GM10847 (cell line): ENCODE measurements around the gene DMAC1.

Experiments
- POLR2A ChIP-seq: IDR thresholded peaks from 2 replicates; pipeline ENCODE4 v1.6.1; 2011; ENCODE audit not compliant: insufficient read length; ENCODE audit errors: extremely low read depth

Gene DMAC1

GRCh38 chr9:7791394-7791793 is 8.2 kb downstream of the DMAC1 start:
- TF ChIP-seq POLR2A, result no peak

DNA sequence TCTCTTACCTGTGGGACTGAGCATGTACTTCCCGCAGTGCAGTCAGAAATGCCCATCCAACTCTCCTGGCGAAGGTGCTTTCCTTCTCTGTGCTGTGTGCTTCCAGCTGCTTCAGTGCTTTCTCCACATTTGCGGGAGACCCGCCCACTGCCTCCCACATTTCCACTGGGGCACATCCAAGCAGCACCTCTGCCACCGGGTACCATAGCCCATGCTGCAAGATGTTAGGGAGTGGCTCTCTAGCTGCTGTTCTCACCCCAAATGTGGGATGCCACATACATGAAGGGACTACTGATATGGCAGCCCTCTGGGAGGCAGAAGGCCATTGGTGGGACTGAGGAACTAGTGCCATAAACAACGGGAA is 8.8 kb downstream of the DMAC1 start:
- no peak for TF ChIP-seq POLR2A

DNA sequence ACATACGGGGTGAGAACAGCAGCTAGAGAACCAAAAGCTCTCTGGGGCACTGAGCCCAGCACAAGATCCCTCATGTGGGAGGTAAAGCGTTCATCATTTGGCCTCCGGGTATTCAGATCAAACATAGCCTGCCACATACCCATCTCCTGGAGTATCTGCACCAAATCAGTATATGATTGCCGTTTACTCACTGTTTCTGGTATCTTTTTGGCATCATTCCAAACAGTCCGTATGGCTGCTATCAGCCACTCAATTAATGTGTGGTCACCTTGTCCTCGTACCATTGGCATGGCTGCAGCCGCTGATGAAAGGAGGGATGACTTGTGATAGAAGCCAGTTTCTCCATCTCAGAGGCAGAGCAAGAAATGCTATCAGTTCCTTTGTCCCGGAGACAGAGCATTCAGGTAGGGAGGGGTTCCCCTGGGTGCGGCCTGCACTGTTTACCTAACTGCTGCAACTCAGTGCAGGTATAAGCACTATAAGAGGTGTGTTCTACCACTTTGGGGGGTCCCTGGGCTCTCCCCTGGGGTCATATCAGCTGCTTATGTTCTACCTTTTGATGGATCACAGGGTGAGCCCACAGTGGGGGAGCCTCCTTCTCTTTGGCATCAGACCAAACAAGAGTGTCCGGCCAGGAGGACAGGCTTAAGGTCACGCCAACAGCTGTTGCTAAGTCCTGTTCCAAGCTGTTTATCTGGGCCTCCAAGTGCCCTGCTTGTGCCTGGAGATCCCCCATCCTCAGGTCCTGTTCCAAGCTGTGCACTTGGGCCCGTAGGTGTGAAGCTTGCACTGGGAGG is 9.4 kb downstream of the DMAC1 start:
- TF ChIP-seq POLR2A, result no peak

- TF ChIP-seq POLR2A, result no peak
Observed at GRCh38 chr9:7788772-7789171, 10.8 kb downstream of the DMAC1 start.

DNA sequence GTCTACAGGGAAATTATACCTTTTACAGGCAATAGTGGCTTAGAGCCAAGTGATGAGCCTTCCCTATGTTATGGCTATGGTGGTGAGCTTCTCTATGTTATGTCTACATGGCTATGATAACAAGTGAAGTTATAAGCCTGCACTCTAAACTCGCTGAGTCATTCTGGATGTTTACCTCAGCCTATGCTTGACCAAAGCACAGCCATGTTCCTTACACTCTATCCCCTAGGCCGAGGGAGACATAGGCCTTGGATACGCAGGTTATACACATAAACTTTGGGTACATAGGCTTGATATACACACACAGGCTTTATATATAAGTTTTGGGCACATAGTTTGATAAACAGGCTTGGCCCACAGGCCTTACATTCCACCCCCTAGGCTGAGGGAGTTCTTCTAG is 13.8 kb downstream of the DMAC1 start:
- TF ChIP-seq POLR2A, result no peak

DNA sequence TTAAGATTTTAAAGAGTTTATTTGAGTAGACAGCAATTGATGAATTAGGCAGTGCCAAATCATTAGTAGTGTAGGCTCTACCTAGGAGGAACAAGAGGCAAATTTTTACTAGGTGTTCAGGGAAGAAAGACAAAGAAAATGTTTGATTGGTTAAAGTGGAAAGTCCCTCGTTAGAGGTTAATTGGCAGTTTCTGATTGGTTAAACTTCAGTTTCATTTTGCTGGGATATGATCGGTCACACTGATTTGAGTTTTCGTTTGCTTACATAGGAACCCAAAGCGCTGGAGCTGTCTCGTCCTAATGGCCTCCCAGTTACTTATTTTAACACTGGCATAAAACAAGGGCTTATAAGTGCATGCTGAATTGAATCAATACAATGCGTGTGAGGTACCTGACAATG is 15.1 kb downstream of the DMAC1 start:
- no peak for TF ChIP-seq POLR2A

- no peak for TF ChIP-seq POLR2A
Observed at GRCh38 chr9:7783635-7784063, 15.9 kb downstream of the DMAC1 start.

DNA sequence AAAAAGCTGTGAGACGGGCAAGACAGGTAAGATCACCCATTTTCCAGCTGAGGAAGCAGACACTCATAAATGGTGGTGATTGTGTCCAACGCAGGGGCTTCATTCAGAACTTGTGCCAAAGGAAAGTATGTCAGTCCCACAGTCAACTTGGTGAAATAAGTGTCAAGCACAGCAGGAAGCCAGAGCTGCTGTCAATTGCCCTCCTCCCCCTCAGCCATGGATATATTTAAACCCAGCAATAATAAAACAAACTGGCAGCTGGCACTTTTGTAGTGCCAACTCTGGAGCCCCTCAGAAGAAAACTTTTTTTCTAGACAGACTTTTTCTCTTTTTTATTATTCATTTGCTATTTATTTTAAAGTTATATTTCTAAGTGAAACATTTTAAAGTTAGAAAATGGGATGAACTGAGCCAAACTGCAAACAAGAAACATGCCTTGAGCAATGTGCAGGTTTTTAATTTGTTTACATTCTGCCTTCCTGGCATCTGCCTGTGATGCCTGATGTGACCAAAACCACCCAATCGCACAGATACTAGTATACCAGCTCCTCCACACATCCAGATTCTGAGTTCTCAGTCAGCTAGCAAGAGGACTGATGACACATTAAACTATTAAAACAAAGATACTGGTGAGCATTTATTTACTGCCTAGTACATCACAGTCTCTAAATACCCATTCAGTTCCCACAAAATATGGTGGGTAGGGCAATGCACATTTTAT is 17.0 kb downstream of the DMAC1 start:
- no peak for TF ChIP-seq POLR2A

DNA sequence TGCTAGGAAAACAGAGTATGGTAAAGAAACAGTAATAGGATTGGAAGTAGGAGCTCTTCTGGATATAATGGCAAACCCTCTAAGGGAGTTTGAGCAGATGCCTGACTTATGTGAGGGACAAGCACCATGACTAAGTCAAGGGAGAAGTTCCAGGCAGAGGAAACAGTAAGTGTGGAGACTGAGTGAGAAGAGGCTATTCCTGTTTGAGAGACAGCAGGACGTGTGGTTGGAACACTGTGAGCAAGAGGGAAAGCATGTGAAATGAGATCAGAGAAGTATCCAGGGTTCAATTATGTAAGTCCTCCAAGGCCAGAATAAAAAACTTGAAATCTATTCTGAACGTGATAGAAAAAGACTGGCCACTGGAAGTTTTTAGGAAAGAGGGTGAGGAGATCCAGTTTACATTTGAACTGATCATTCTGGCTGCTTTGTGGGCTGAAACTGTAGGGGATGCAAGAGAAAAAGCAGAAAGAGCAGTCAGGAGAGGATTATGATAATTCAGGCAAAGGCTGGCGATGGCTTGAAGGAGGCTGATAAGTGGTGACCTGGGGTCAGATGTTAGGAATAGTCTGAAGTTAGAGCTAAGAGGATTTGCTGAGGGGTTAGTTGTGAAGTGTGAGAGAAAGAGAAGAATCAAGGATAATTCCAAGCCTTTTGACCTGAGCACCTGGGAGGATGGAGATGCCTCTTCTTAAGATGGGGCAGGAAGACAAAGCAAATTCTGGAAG is 19.2 kb downstream of the DMAC1 start:
- TF ChIP-seq POLR2A, result no peak

GRCh38 chr9:7778851-7779600 is 20.6 kb downstream of the DMAC1 start:
- TF ChIP-seq POLR2A, result no peak

- TF ChIP-seq POLR2A, result no peak
Observed at GRCh38 chr9:7777771-7778170, 21.8 kb downstream of the DMAC1 start.

- TF ChIP-seq POLR2A, result no peak
Observed at GRCh38 chr9:7770111-7770510, 29.5 kb downstream of the DMAC1 start.

DNA sequence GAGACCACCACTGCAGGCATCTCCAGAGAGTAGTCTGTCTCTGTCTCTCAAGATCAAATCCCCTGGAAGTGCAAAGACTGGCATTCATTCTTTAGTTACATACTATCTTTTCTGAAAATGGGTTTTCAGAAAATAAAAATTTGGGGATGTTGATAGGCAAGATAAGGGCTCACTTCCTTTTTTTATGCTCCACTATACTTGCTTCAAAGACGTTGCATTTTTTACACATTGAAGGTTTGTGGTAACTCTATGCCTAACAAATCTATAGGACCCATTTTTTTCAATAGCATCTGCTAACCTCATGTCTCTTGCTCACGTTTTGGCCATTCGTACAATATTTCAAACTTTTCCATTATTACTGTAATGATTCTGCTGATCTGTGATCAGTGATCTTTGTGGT is 37.0 kb downstream of the DMAC1 start:
- TF ChIP-seq POLR2A, result no peak

DNA sequence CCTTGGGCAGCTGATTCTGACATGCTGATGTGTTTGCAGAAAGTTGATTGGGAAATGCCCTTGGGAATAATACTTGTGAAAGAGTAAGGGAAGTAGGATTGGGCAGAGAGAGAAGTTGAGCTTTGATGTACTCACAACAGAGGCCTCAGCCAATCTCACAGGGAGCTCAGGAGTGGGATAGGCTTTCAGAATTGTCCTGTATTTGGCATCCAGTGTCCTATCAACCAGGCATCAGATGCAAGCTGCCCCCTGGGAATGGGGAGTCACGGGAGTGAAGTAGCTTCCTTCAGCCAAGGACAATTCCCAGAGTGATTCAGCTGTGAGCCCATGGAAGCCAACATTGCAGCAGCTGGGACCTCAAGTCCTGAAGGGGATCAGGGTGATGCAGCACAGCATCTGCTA is 39.6 kb downstream of the DMAC1 start:
- TF ChIP-seq POLR2A, result no peak

DNA sequence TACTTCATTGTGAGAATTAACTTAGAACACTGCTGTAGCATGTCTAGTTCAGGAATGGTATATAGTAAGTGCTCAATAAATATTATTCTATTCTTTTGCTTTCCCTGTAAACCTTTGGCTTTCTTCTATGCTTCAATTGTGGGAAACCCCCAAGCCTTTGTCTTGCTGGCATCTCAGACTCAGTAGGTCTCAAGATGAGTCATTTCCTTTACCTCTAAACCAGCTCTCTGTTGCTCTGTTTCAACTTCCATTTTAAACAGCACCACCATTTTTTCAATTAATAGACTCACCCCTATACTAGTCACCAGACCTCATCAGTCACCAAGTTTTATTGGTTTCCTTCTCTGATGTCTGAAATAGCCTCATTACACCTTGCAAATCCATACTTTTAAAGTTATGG is 43.5 kb downstream of the DMAC1 start:
- no peak for TF ChIP-seq POLR2A

DNA sequence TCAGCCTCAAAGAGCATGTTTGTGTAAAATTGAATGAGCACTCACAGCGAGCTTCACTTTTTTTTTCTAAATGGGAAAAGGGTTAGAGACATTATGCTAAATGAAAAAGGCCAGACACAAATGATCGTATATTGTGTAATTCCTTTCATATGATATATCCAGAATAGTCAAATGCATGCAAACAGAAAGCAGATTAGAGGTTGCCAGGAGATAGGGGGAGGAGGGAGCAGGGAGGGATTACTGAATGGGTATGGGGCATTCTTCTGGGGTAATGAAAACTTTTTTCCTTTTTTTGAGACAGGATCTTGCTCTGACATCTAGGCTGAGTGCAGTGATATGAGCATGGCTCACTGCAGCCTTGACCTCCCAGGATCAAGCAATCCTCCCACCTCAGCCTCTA is 47.1 kb downstream of the DMAC1 start:
- no peak for TF ChIP-seq POLR2A
